ENCODE results near the gene LMF2.

GRCh38 chr22:50505776-50506610, 1.5 kb downstream of the LMF2 start:
- TF ChIP-seq CTCF (IDR thresholded peaks at IDR 0.05; ENCODE audit: insufficient read depth, low read depth, low read length) (no peak), EZH2 (IDR thresholded peaks at IDR 0.05; ENCODE audit: insufficient read depth, low read length) (no peak)
